CD4-positive, alpha-beta T cell treated with Interleukin-2 at 100 ng/mL for 4 hours (primary cell): ENCODE measurements around the gene GSDME.

ENCODE experiments used
- DNase-seq: peaks from one replicate; pipeline ENCODE4 v3.0.0-alpha.2; 2020; ENCODE audit warnings: low spot score

GSDME gene

DNA sequence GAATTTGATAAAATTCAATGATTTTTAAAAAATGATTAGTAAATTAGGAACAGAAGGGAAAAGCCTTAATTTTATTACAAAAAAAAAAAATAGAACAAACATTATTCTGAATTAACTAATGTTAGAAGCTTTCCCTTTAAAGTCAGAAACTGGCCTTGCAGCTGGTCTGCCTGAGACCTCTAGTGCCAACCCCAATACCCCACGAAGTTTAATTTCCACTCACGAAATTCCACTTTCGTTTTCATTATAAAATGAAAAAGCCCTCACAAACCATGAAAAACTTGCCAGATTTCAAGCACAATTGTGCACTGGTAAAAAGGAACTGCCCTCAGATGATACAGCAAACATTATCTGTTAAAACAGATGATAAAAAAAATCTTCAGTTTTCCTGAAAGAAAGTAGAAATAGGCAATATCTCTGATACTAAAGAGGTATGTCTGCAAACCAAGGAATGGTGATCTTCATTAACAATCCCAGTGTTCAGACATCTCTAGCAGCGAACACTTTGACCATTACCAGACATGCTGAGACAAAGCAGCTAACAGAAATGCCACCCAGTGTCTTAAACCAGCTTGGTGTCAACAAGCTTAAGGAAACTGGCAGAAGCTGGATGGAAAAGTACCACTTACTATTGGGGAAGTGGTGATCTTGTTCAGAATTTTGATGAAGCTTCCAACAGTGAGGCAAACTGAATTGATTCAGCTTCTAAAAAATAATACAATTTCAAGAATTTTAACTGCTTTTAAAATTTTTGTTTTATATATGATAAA is 103.8 kb downstream of the GSDME start:
- no peak for DNase-seq

DNA sequence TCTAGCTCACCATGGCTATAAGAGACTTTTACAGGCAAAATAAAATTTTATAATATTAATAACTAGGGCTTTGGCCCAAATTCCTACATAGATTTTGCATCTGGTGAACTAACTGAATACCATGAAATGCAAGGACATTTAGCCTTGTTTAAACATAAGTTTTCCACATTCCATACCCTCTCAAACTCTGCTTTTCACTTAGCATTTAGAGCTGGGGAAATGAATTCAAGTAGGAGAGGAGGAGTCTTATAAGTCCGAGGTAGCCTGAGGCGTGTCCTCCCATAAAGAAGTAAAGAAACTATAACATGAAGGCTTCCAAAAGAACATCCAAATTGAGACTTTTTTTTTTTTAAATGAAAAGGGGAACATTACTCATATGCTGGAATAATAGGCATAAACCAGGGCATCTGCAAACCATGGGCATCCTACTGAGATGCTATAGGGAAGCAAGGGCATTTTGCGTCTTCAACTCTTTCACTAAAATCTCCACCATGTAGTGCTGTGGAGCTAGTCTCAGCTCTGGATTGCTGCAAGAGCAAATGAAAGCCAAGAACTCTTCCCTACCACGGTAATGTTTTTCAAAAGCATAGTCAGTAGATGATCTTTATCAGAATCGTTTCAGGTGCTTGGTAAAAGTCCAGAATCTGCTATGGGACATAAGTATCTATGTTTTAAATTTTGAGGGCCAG is 104.9 kb downstream of the GSDME start:
- DNase-seq = no peak
